Adrenal gland (tissue), 12 donors: Measurements from ENCODE around the gene ENG. TPM values are rescaled to one million over a fixed set of nuclear protein-coding genes. Genes with fewer than 3 reads are reported as not detected.
"Not testable (repeated sequence)": the region's sequence is repeated elsewhere in the genome, so short reads cannot be mapped to it uniquely, and the experiment has no call there.

Experiments used
- DNase-seq, 7 donors: peaks; one replicate each; pipeline ENCODE4 v3.0.0-alpha.2; 2019 to 2020
- H3K27ac ChIP-seq, 5 donors: fragments of 200-600 bp; sonication (generic) in 4 of 5; 1 replicate in 3 of 5; 2 replicates in 2 of 5; pipeline versions ENCODE4 v1.5.1 to v1.8.0; 2016 to 2020; ENCODE audit warnings: mild to moderate bottlenecking in 1 of 5
- H3K27me3 ChIP-seq: fragments of 200-600 bp; 2 replicates; pipeline ENCODE4 v1.8.0; 2021
- H3K36me3 ChIP-seq, 2 donors: fragments of 200-600 bp; replicated peaks in 1 of 2; 1 replicate in 1 of 2; 2 replicates in 1 of 2; pipeline versions ENCODE4 v1.5.1 to v1.8.0; 2018 to 2022
- H3K4me1 ChIP-seq, 2 donors: fragments of 200-600 bp; replicated peaks in 1 of 2; 1 replicate in 1 of 2; 2 replicates in 1 of 2; pipeline versions ENCODE4 v1.5.1 to v1.8.0; 2018 to 2021
- H3K4me3 ChIP-seq, 4 donors: fragments of 200-600 bp; sonication (generic) in 3 of 4; one replicate each; pipeline ENCODE4 v1.5.1; 2016 to 2018
- H3K9me3 ChIP-seq, 3 donors: fragments of 200-600 bp; sonication (generic) in 1 of 3; replicated peaks in 1 of 3; 1 replicate in 2 of 3; 2 replicates in 1 of 3; pipeline versions ENCODE4 v1.5.1 to v1.8.0; 2016 to 2021
- POLR2A ChIP-seq, 2 donors: fragments of 450-650 bp; IDR thresholded peaks; one replicate each; pipeline ENCODE4 v1.6.1; 2017; ENCODE audit warnings: antibody characterized with exemption in 2 of 2, mild to moderate bottlenecking in 2 of 2, moderate library complexity in 1 of 2
- WGBS, 4 donors: extraction: QIAGEN DNeasy Blood & Tissue Kit in 2 of 4; methylation state at CpG; one replicate each; pipeline versions ENCODE4 v1.1.5 to v1.1.7; 2013 to 2017; 5-methylcytosine and 5-hydroxymethylcytosine counted together
- intact Hi-C, 2 donors: fragments of 100-400 bp; cut with DNase I; formaldehyde crosslinking; loops; one replicate each; pipeline versions ENCODE4 v1.14.1 to v1.15.0; 2022 to 2023
- polyA plus RNA-seq, 3 donors: library from polyadenylated mRNA; stranded (reverse); fragments of 200-250 nt in 2 of 3; fragments of 350-450 nt in 1 of 3; fragmentation: Illumina TruSeq in 1 of 3; extraction: RNeasy Lipid Tissue Mini Kit (QIAGEN cat#74804) in 1 of 3; gene quantifications; one replicate each; pipeline ENCODE4 v1.2.3, GENCODE V29; 2013 to 2014
- total RNA-seq, 9 donors: library from RNA; depleted of rRNA in 4 of 9; stranded (reverse); fragments of >200 nt in 4 of 9; fragments of 120-200 nt in 1 of 9; fragmentation: NEBNext Ultra II Directional in 1 of 9; extraction: Animal tissue kit (Norgen Biotek cat#: 25700) in 1 of 9; gene quantifications; one replicate each; pipeline versions ENCODE4 v1.1.0 to v1.2.4, GENCODE V29; 2013 to 2023
- TF ChIP-seq, protein P1 (sequence below), 6 experiments: fragments of 450-650 bp in 4 of 6; fragments of 200-600 bp in 2 of 6; sonication (generic) in 1 of 6; IDR thresholded peaks; 1 replicate in 5 of 6; 2 replicates in 1 of 6; pipeline versions ENCODE4 v1.5.1 to v1.8.0; 2016 to 2021; ENCODE audit warnings: antibody characterized with exemption in 6 of 6, mild to moderate bottlenecking in 2 of 6, moderate library complexity in 1 of 6
- donor health status: healthy with polysubstance abuse.
- donor health status: Bipolar disorder and iron deficiency.
- donor health status: DM: yes; HTN: yes; CAD: no.
- donor health status: DM: no; HTN: no; CAD: no.
- donor health status: DM: no; HTN: no; CAD: no.
- donor health status: DM: yes; HTN: yes; CAD: no.

The ENG gene
- total and polyA plus RNA-seq, 12 donors = 4.3 to 214 (median 106) TPM

DNA sequence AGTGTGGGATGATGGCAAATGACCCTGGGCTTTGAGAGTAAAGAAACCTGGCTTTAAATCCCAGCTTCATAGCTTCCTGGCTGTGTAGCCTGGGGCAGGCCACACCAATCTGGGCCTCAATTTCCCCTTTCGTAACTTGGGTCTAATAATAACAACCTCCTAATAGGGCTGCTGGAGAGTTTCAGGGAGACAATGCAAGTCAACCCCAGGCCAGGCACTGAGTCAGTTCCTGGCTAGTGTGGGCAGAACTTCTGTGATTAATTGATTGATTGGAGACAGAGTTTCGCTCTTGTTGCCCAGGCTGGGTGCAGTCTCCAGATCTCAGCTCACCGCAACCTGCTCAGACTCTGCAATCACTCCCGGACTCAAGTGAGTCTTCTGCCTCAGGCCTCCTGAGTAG, 72.7 kb downstream of the ENG start:
- WGBS, 4 donors = 82 to 92% (median 86%) methylated on average over 4 of the region's 4 CpGs
- H3K36me3 ChIP-seq = peaks cover 0 to 2% of the 10 kb centered on the region in 2 donors
- no peak for TF ChIP-seq POLR2A (IDR thresholded peaks at IDR 0.05)
- TF ChIP-seq, protein P1, sequence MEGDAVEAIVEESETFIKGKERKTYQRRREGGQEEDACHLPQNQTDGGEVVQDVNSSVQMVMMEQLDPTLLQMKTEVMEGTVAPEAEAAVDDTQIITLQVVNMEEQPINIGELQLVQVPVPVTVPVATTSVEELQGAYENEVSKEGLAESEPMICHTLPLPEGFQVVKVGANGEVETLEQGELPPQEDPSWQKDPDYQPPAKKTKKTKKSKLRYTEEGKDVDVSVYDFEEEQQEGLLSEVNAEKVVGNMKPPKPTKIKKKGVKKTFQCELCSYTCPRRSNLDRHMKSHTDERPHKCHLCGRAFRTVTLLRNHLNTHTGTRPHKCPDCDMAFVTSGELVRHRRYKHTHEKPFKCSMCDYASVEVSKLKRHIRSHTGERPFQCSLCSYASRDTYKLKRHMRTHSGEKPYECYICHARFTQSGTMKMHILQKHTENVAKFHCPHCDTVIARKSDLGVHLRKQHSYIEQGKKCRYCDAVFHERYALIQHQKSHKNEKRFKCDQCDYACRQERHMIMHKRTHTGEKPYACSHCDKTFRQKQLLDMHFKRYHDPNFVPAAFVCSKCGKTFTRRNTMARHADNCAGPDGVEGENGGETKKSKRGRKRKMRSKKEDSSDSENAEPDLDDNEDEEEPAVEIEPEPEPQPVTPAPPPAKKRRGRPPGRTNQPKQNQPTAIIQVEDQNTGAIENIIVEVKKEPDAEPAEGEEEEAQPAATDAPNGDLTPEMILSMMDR (IDR thresholded peaks at IDR 0.05) = no peak
- intact Hi-C loops = loop anchor here (5.0 kb wide), 1 partner anchor 40 kb away; no protein-coding TSS in a partner anchor
- H3K27ac ChIP-seq = no peak overlapping the region
- H3K4me3 ChIP-seq = no peak overlapping the region
- H3K27me3 ChIP-seq = no peaks in the 10 kb centered on the region
- no peak for DNase-seq
- H3K4me1 ChIP-seq = peaks cover under 1 to 9% of the 10 kb centered on the region in 2 donors
- no peaks in the 10 kb centered on the region for H3K9me3 ChIP-seq

DNA sequence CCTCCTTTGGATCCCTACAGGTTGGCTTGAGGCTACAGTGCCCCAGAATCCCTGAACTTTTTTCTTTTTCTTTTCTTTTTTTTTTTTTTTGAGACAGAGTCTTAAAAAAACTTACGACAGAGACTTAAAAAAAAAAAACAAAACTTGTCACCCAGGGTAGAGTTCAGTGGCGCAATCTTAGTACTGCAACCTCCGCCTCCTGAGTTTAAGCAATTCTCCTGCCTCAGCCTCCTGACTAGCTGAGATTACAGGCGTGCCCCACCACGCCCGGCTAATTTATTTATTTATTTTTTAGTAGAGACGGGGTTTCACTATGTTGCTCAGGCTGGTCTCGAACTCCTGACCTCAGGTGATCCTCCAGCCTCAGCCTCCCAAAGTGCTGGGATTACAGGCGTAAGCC, 73.5 kb downstream of the ENG start:
- H3K4me3 ChIP-seq, DNase-seq, H3K36me3 ChIP-seq, H3K27me3 ChIP-seq, H3K4me1 ChIP-seq, H3K9me3 ChIP-seq, H3K27ac ChIP-seq: not testable (repeated sequence)
- intact Hi-C loops = loop anchor here (5.0 kb wide), 1 partner anchor 39 kb away; no protein-coding TSS in a partner anchor
- WGBS, 4 donors = 82 to 92% (median 86%) methylated on average over 9 of the region's 9 CpGs

DNA sequence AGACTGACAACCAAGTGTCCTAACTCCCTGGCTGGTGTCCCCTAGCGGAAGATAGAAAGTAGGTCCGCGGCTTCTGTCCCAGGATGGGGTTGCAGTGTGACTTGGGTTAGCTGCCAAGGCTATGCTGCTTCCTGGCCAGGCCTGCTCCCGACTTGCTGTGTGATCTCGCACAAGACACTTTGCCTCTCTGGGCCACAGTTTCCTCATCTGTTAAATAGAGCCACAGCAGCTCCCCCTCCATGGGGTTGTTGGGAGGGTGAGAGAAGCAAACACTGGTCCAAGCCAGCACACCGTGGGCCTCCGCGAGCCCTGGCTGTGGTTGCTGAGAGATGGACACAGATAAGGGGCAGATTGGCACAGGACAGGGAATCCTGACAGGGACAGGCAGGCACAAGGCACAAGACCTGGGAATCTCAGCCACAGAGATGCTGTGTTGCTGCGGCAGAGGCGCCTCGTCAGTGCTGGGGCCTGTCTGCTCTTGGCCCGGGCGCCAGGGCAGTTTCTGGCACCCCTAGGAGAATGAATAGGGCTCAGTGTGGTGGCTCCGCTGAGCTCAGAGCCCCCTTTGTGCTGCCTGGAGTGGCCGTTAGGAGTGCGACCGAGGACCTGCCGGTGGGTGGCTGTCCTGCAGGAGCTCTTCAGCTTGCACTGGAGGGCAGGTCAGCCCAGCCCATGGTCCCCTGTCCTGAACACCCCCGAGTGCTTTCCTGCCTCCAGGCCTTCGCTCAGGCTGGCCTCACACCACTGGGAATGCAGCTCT, 74.2 kb downstream of the ENG start:
- no peaks in the 10 kb centered on the region for H3K36me3 ChIP-seq
- no peaks in the 10 kb centered on the region for H3K9me3 ChIP-seq
- WGBS, 4 donors = 59 to 79% (median 74%) methylated on average over 10 to 20 of the region's 20 CpGs
- TF ChIP-seq, protein P1 (IDR thresholded peaks at IDR 0.05) = no peak
- TF ChIP-seq POLR2A (IDR thresholded peaks at IDR 0.05) = no peak
- DNase-seq = no peak
- no peak overlapping the region for H3K4me3 ChIP-seq
- intact Hi-C loops = loop anchor here (5.0 kb wide), 1 partner anchor 38 kb away; no protein-coding TSS in a partner anchor
- peaks cover 0 to 7% of the 10 kb centered on the region in 2 donors for H3K4me1 ChIP-seq
- no peak overlapping the region for H3K27ac ChIP-seq
- no peaks in the 10 kb centered on the region for H3K27me3 ChIP-seq

DNA sequence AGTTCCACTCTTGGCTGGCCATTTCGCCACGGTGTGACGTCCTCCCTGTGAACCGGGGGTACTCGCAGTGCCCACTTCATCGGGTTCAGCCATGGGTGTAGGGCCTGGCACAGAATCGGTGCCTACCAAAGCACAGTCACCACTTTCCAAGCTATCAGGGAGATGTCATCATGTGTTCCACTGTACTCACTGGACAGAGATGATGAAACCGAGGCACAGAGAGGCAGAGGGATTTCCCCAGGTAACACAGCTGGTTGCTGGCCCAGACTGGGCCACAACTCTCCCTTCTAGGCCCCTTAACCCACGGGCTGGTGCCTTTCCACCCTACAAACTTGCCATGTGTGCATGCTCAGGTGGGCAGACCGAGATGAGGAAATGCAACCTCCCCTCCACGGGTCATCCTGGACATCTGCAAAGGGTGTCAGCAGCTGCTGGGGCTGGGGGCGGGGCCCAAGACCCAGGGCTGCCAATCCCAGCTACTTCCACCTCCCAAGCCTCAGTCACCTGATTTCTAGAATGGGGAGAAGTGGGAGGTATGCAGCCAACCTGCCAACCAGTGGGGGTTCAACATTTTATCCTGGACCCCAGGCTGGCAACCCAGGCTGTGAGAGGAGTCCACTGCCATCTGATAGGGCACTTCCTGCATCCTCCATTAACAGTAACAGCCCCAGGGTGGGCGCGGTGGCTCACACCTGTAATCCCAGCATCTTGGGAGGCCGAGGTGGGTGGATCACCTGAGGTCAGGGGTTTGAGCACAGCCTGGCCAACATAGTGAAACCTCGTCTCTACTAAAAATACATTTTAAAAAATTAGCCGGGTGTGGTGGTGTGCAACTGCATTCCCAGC, 75.1 kb downstream of the ENG start:
- no peak for DNase-seq
- intact Hi-C loops = no loop called here
- peaks cover 0 to 7% of the 10 kb centered on the region in 2 donors for H3K4me1 ChIP-seq
- no peaks in the 10 kb centered on the region for H3K27me3 ChIP-seq
- H3K27ac ChIP-seq = peak overlapping the region in 1 of 5 donors; percentile 33
- WGBS, 4 donors = 62 to 81% (median 72%) methylated on average over 5 to 17 of the region's 17 CpGs
- TF ChIP-seq, protein P1 (IDR thresholded peaks at IDR 0.05) = no peak
- TF ChIP-seq POLR2A (IDR thresholded peaks at IDR 0.05) = no peak
- no peaks in the 10 kb centered on the region for H3K9me3 ChIP-seq
- no peak overlapping the region for H3K4me3 ChIP-seq
- H3K36me3 ChIP-seq = no peaks in the 10 kb centered on the region
